Measurements from ENCODE around the gene SYVN1.

- TF ChIP-seq CTCF (IDR thresholded peaks at IDR 0.05) (no peak), POLR2A (IDR thresholded peaks at IDR 0.05) (no peak)
These were observed 23.0 kb upstream of the SYVN1 start for GRCh38 chr11:65157336-65157735.

Data from heart left ventricle (tissue), 13 donors.